Measurements from ENCODE around the gene FOXK2.

DNA sequence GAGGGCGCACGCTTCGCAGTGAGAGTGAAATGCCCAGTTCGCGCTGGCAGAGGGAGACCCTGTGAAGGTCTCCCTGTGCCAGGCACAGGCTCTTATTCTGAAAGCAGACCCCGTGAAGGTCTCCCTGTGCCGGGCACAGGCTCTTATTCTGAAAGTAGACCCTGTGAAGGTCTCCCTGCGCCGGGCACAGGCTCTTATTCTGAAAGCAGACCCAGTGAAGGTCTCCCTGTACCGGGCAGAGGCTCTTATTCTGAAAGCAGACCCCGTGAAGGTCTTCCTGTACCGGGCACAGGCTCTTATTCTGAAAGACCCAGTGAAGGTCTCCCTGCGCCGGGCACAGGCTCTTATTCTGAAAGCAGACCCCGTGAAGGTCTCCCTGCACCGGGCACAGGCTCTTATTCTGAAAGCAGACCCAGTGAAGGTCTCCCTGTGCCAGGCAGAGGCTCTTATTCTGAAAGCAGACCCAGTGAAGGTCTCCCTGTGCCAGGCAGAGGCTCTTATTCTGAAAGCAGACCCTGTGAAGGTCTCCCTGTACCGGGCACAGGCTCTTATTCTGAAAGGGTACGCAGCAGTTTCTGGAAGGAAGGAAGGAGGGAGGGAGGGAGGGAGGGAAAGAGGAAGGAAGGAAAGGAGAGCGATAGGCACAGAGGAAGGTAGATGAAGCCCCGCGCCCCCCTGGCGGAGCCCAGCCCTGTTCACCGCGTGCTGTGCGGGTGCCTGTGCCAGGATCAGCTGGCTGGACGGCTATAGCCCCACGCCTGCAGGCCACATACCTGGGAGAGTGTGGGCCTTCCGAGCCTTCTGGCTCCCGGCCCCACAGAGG lies 73.4 kb downstream of the FOXK2 start:
- TF ChIP-seq, protein P1, sequence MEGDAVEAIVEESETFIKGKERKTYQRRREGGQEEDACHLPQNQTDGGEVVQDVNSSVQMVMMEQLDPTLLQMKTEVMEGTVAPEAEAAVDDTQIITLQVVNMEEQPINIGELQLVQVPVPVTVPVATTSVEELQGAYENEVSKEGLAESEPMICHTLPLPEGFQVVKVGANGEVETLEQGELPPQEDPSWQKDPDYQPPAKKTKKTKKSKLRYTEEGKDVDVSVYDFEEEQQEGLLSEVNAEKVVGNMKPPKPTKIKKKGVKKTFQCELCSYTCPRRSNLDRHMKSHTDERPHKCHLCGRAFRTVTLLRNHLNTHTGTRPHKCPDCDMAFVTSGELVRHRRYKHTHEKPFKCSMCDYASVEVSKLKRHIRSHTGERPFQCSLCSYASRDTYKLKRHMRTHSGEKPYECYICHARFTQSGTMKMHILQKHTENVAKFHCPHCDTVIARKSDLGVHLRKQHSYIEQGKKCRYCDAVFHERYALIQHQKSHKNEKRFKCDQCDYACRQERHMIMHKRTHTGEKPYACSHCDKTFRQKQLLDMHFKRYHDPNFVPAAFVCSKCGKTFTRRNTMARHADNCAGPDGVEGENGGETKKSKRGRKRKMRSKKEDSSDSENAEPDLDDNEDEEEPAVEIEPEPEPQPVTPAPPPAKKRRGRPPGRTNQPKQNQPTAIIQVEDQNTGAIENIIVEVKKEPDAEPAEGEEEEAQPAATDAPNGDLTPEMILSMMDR (IDR thresholded peaks at IDR 0.05) = no peak
- TF ChIP-seq POLR2A (IDR thresholded peaks at IDR 0.05) = no peak

Measured in uterus (tissue), 2 donors.